NCI-H2227 treated with DMSO at 0.1 percent for 48 hours (cell line): Measurements from ENCODE around the gene SLK.

Experiments
- DNase-seq: peaks from one replicate; lab custom pipeline; 2025; lab: John Stamatoyannopoulos, UW

SLK gene

DNA sequence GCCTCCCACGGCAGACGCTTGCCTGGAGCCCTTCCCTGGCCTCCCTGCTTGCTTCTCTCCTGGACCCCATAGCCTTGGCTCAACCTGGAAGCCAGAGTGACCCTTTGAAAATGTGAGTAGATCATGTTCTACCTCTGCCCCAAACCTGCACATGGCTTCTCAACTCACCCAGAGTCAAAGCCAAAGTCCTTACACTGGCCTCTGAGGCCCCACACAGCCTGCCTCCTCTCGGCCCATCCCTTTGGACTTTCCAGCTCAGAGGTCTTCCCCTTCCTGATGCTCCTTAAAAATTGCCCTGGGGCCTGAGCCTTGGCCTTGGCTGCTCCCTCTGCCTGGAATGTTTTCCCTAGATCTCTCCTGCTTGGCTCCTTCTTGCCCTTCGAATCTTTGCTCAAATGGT, 86.3 kb downstream of the SLK start:
- DNase-seq: no peak

DNA sequence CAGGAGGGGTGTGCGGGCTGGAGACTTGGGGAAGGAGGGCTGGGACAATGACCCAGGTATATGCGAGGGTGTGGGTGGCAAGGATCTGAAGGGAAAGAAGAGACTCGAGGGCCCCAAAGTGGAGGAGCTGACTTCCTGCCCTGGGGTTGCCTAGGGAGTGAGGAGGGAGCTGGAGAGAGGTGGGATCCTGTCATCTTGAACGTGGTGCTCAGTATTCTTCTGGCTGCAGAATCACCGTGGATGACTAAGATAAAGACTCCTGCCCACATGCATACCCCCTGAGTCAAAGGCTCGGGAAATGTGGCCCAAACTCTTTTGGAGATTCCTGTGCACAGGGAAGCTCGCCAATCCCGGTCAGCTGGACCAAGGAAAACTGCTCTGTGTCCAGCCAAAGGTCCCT, 87.5 kb downstream of the SLK start:
- DNase-seq: no peak

DNA sequence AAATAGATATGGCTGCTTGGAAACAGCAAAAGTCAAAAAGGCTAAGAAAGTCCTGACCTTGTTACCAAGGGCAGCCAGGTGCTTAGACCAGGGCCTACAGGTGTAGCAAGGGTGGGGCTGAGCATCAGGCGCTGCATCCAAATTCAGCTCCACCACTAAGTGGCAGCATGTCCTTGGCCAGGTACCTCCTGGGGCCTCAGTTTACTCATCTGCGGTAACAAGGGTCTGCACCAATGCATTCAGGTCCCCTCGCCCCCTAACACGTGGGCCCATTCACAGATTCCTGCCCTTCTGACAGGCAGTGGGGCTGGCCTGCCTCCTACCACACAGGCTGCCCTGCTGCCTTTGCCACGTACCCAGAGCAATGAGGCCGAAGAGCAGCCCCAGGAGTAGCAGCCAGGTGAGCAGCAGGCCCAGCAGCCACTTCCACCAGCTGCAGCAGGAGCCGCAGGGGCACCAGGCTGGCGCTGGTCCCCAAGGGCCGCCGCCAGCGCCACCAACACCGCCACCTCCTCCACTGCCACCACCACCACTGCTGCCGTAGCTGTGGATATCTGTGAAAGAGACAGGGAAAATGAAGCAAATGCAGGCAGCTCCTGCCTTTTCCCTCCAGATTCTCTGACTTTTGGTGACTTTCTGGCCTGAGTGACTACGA, 89.8 kb downstream of the SLK start:
- no peak for DNase-seq

DNA sequence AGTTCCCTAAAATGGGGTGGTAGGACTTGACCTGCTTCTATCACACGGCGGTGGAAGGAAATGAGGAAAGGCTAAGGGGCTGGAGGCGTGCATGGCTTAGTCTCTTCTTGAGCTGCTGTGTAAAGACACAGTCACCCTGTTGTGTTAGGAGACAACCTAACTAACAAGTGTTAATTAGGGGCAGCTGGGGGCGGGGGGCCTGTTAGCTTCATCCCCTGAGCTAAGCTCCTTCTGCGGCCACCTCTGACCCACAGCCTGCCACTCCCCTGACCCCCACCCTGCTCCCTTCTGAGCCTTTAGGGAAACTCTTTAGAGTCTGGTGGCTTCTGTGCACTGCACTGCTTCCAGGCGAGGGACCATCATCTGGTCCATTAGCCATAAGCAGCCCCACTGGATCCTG, 90.8 kb downstream of the SLK start:
- no peak for DNase-seq

DNA sequence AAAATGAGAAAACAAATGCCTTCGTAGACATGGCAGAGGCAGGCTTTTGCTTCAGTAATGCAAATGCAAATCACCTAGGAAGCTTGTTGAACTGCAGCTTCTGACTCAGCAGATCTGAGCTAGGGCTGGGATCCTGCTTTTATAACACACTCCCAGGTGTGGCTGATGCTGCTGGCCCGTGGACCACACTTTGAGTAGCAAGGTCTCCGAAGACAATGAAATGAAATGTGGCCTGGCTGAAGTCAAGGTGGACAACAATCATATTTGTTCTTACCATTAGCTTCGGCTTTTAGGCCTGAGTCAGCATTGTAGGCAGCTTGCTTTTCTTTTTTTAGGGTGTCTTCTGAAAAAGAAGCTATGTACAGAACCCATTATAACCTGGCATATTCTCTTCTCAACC, 92.4 kb downstream of the SLK start:
- DNase-seq: no peak

DNA sequence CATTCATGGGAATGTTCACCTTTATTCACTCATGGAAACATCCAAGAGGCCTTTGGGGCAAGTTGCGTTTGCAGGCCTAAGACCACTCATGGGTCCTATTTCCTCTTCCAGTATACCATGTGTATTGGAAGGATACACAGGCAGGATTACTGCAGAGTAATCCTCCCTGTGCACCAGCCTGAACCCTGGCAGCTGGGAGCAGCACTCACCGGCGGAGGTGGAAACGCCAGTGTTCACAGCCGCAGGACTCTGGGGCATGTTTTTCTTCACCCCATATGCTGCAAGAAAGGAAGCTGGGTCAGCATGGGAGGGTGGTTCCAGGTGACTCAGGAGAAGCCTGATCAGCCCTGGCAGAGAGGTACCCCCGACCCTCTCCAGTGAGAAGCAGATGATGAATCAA, 94.3 kb downstream of the SLK start:
- DNase-seq: no peak

DNA sequence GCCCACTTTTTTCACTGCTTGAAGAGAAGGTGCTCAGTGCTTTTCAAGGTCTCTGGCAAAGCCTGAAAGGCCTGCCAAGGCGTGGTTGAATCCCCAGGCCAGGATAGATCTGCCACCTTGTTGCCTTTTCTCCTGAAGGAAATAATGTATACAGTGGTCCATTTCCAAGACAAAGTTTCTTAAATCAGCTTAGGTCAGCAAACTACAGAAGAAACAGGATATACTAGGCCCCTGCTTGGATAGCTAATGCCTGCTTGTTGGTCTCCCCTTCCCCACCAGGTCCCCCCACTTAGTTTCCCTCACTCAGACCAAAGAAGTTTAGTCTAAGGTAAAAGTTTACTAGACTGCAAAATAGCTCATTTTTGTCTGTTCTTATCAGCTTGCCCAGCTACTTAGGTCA, 98.8 kb downstream of the SLK start:
- no peak for DNase-seq

DNA sequence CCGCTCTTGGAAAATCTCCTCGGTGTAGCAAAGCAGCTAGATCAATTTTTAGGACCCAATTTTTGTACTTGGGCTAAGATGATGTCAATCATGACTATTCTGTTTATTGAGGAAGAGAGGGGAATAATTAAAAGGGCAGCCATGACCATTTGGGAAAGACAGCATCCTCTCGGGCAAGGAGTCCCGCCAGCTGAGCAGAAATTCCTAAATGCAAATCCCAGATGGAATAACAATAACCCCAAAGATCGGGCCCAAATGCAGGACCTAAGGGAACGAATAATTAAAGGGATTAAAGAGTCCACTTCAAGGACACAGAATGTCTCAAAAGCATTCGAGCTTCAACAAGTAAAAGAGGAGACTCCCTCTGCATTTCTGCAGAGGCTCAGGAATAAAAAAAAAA, 100.0 kb downstream of the SLK start:
- DNase-seq: no peak

DNA sequence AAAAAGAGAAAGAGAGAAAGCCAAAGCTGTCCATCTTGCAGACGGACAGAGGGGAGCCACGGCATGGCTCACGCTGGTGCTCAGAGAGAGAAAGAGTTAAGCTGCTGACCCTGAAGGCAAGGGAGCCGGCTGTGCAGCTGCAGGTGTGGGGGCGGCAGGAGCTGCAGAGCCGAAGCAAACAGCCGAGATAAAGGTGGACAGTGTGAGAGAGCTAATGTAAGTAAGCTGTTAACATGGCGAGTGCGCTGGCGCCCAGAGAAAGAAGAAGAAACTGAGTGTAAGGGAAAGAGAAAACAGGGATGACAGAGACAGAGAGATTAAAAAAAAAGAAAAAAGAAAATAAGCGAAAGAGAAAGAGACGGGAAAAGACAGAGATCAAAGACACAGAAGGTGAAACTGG, 100.6 kb downstream of the SLK start:
- DNase-seq: no peak

DNA sequence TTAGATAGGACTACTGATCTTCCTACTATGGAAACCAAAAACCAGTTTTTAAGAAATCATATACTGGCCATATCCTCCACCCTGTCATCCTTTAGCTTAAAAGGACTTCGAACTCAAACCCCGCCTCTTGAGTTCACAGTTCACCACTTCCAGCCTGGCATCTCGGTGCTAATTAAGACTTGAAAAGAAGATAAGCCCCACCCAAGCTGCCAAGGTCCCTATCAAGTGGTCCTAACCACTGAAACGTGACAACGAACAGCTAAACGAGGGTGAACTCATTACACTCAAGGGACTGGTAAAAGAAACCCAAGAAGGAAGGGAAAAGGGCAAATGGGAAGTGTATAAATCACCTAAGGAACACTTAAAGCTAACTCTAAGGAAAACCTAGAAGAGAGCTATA, 102.7 kb downstream of the SLK start:
- DNase-seq: no peak

DNA sequence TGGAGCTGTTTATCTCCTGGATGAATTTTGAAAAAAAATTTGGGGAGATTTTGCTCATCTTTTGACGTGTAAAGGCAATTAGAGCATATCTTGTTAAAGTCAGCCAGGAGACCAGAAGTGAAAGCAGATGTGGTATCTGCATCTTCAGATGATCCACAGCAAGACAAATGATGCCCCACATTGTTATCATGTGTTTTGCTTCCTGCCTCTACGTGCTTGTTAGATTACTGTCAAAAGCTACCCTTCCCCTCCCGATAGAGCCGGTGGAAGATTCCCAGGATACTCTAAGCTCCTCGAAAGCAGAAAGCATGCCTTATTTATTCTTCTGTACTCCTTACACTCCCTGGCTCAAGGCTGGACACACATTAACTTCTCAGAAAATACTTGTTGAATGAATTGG, 105.8 kb downstream of the SLK start:
- DNase-seq: no peak

DNA sequence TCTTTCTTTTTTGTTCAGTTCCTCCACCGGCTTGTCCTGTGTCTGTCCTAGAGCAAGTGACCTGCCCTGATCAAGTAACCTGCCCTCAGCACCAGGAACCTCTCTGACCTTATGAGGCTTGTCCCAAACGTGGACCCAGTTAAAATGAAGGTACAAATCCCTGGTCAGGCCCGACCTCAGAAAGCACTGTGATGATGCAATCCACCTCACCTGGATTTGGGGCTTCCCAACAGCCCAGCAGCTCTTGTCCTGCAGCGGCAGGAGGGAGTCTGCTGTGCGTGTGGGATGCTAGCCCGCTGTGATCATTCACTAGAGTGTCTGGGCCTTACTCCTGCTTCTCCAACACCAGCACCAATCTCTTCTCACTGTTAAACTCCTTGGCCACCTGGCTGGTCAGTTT, 107.6 kb downstream of the SLK start:
- no peak for DNase-seq

DNA sequence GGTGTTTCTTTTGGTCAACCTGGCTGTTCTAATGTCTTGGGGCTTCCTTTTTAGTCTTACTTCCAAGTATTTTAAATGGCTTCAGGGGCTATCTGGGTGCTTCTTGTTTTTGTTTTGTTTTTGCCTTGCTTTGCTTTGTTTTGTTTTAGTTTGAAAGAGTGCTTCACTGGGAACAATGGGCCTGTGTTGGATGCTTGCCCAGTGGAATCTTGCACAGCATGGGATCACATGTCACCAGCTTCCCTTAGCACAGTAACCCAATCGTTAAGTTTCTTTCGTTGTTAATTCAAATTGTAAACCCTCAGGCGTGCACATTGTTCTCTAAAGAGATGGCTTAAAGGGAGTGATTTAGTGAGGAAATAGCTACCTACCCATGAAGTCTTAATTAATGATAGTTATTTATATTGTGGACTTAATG, 109.8 kb downstream of the SLK start:
- peak; percentile 63 for DNase-seq

DNA sequence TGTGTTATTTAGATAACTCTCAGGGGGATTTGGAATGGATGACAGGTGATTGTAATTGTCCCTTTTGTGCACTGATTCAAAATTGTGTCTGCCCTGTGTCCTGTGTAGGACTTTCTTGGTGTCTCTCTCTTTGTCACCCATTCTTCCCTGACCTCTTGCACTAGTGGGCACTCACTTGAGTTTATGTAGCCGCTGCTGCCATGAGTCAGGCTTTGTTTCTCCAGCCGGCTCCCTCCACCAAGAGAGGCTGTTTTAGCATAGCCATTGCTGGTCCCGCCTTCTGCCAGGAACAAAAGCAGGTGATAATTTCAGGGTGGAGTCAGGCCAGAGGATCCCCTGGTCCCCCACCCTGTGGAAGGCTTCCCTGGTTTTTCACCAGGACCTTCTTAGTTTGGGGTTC, 110.3 kb downstream of the SLK start:
- peak; percentile 22 for DNase-seq

DNA sequence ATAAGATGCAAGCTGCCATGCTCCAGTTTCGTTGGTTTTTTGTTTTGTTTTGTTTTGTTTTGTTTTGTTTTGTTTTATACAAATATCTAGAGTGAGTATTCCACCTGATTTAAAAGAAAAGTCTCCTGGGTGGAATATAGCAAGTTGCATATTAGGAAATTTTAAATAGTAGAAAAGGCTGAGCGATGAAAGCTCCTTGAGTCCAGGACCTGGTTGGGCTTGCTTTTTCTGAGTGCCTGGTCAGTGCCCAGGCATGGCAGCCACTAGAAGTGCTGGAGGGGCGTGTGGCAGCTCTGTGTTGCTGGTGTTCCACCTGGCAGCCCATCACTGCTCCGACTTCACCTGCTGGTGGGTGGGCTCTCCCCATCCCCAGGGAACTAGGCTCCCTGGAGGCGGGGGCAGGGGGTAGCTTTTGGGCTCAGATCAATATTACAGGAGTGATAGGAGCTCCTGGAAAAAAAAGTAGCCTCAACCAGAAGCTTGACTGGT, 110.8 kb downstream of the SLK start:
- DNase-seq: no peak
